ENCODE data around the gene RNU1-2. TPM values are rescaled to one million over a fixed set of nuclear protein-coding genes. Genes with fewer than 3 reads are reported as not detected.
"Not testable (repeated sequence)": the region's sequence is repeated elsewhere in the genome, so short reads cannot be mapped to it uniquely, and the experiment has no call there.

Gene RNU1-2
- polyA plus RNA-seq, 1 donor, result 3.2 TPM

DNA sequence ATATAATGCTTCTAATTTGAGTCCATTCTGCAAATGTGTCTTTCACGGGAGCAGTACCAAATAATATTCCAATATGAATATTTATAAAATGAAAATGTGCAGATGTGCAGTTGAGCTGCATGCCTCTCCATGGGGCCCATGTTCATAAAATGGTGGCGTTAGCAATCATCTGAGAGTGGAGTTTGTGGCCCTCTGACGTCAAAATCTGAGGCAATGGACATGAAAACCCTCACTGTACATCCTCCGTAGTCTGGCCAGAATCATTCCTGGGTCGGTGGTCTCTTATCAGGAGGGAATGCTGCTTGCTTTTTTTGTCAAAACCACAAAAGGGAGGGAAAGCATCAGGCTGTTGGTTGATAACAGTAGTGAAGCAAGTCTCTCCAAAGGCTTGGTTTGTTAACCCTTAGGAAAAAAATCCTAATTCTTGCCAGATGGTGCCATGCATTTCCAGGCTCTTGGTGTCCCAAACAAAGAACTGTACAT, 5.2 kb upstream of the RNU1-2 start:
- not testable (repeated sequence) for H3K4me1 ChIP-seq (ENCODE audit: control insufficient read depth, insufficient read depth, low read length); H3K9me3 ChIP-seq (ENCODE audit: control insufficient read depth, low read depth, low read length); H3K27me3 ChIP-seq (ENCODE audit: control insufficient read depth, insufficient read depth, low read length); H3K27ac ChIP-seq (ENCODE audit: low read length); H3K4me3 ChIP-seq (ENCODE audit: low read length); H3K36me3 ChIP-seq (ENCODE audit: control insufficient read depth, insufficient read depth, low read length); DNase-seq
- 100% methylated on average over 1 of the region's 5 CpGs for WGBS (ENCODE audit: insufficient coverage, low lambda C conversion rate)

DNA sequence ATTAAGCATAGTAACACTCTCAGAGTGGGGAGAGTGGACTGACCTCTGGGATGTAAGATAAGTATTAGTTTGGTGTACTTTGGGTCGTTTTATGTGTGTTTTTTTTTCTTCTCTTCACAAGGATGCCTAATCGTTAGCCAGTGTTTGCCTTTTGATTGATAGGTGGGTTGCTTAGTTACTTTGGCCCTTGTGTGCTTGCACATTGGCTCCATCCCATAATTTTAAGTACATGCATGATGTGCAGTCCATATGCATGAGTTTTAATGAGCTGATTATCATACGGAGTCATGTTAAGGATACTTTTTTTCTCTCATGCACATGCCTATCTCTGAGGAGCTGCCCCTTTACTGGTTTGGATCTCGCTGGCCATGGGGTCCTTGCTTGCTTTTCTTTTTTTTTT, 4.7 kb upstream of the RNU1-2 start:
- not testable (repeated sequence) for DNase-seq; H3K4me3 ChIP-seq (ENCODE audit: low read length); H3K27me3 ChIP-seq (ENCODE audit: control insufficient read depth, insufficient read depth, low read length); H3K36me3 ChIP-seq (ENCODE audit: control insufficient read depth, insufficient read depth, low read length); H3K27ac ChIP-seq (ENCODE audit: low read length); H3K4me1 ChIP-seq (ENCODE audit: control insufficient read depth, insufficient read depth, low read length); H3K9me3 ChIP-seq (ENCODE audit: control insufficient read depth, low read depth, low read length)
- 38% methylated on average over 2 of the region's 4 CpGs for WGBS (ENCODE audit: insufficient coverage, low lambda C conversion rate)

DNA sequence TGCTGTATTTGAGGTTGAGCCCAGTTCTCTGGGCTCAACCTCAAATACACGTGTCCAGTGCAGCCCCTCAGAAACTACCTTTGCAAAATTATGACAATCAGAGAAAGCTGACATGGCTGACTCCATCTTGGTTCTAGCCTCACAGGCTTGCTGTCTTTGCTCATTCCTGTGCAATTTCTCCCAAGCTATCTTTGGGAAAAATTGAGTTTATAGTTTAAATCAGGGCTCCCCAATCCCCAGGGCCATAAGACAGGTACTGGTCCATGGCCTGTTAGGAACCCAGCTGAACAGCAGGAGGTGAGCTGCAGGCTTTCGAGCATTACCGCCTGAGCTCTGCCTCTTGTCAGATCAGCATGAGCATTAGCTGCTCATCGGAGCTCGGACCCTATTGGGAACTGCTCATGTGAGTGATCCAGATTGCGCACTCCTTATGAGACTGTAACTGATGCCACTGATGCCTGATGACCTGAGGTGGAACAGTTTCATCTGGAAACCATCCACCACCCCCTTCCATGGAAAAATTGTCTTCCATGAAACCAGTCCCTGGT, 2.7 kb upstream of the RNU1-2 start:
- no CpG with 5 or more reads among the region's 6 CpGs for WGBS (ENCODE audit: insufficient coverage, low lambda C conversion rate)
- not testable (repeated sequence) for DNase-seq; H3K27me3 ChIP-seq (ENCODE audit: control insufficient read depth, insufficient read depth, low read length); H3K9me3 ChIP-seq (ENCODE audit: control insufficient read depth, low read depth, low read length); H3K4me3 ChIP-seq (ENCODE audit: low read length); H3K36me3 ChIP-seq (ENCODE audit: control insufficient read depth, insufficient read depth, low read length); H3K27ac ChIP-seq (ENCODE audit: low read length)
- peaks cover 17% of the 10 kb centered on the region for H3K4me1 ChIP-seq (ENCODE audit: control insufficient read depth, insufficient read depth, low read length)

DNA sequence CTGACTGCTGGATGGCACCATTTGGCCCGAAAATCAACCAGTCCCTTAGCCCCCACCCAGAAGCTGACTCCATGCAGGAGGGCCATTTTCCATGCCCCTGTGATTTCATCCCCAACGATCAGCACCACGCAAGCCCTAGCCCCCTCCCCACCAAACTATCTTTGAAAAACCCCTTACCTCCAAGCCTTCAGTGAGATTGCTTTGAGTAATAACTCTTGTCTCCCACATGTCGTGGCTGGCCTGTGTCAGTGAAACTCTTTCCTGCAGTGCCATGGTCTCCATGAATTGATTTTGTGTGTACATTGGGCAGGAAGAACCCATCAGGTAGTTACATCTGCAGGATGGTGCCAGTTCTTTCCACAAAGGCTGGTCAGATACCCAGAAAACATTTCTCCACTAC, 2.0 kb upstream of the RNU1-2 start:
- not testable (repeated sequence) for H3K27me3 ChIP-seq (ENCODE audit: control insufficient read depth, insufficient read depth, low read length); H3K27ac ChIP-seq (ENCODE audit: low read length); H3K36me3 ChIP-seq (ENCODE audit: control insufficient read depth, insufficient read depth, low read length); H3K4me3 ChIP-seq (ENCODE audit: low read length); DNase-seq; H3K9me3 ChIP-seq (ENCODE audit: control insufficient read depth, low read depth, low read length)
- H3K4me1 ChIP-seq (ENCODE audit: control insufficient read depth, insufficient read depth, low read length), result peaks cover 14% of the 10 kb centered on the region
- no CpG with 5 or more reads among the region's 4 CpGs for WGBS (ENCODE audit: insufficient coverage, low lambda C conversion rate)

DNA sequence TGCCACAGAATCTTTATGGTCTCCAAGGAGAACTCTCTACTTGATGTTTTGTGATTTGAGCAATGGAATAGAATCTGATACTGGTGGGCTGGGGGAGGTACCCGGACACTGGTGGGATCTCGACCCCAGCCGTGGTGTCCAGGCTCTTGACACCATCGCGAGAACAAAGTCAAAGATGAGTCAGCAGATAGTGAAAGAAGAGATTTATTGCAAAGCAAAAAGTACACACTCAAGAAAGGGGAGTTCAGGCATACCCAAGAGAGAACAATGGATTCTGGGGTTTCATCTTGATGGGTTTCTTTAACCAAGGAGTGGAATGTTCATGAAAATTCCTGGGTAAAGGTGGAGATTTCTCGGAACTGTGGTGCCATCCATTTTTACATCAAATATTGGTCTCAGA, 1.4 kb upstream of the RNU1-2 start:
- not testable (repeated sequence) for H3K9me3 ChIP-seq (ENCODE audit: control insufficient read depth, low read depth, low read length); DNase-seq; H3K27me3 ChIP-seq (ENCODE audit: control insufficient read depth, insufficient read depth, low read length); H3K27ac ChIP-seq (ENCODE audit: low read length); H3K4me3 ChIP-seq (ENCODE audit: low read length); H3K36me3 ChIP-seq (ENCODE audit: control insufficient read depth, insufficient read depth, low read length)
- no CpG with 5 or more reads among the region's 6 CpGs for WGBS (ENCODE audit: insufficient coverage, low lambda C conversion rate)
- H3K4me1 ChIP-seq (ENCODE audit: control insufficient read depth, insufficient read depth, low read length), result peaks cover 14% of the 10 kb centered on the region

DNA sequence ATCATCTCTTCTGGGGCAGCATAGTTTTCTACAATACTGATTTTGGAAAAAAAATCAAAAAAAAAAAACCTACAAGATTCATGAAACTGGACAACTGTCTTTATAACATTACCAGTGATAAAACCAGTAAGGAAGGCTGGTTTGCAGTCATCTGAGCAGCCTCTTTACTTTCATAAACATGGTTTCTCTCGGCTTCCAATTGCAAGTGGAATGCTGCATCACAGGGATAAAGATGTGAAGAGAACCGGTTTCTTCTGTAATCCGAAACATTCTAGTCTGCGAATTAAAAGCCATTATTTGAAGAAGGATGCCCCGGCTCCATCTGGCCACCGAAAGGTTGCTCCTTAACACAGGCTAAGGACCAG, 565 bp upstream of the RNU1-2 start:
- not testable (repeated sequence) for H3K27me3 ChIP-seq (ENCODE audit: control insufficient read depth, insufficient read depth, low read length); H3K36me3 ChIP-seq (ENCODE audit: control insufficient read depth, insufficient read depth, low read length); H3K9me3 ChIP-seq (ENCODE audit: control insufficient read depth, low read depth, low read length)
- DNase-seq, result peak in 1 of 2 donors; percentile 84
- no CpG with 5 or more reads among the region's 6 CpGs for WGBS (ENCODE audit: insufficient coverage, low lambda C conversion rate)
- Histone ChIP-seq H3K4me1 (ENCODE audit: control insufficient read depth, insufficient read depth, low read length) (peaks cover 11% of the 10 kb centered on the region), H3K4me3 (ENCODE audit: low read length) (peak overlapping the region; percentile 28), H3K27ac (ENCODE audit: low read length) (peak overlapping the region; percentile 70)

DNA sequence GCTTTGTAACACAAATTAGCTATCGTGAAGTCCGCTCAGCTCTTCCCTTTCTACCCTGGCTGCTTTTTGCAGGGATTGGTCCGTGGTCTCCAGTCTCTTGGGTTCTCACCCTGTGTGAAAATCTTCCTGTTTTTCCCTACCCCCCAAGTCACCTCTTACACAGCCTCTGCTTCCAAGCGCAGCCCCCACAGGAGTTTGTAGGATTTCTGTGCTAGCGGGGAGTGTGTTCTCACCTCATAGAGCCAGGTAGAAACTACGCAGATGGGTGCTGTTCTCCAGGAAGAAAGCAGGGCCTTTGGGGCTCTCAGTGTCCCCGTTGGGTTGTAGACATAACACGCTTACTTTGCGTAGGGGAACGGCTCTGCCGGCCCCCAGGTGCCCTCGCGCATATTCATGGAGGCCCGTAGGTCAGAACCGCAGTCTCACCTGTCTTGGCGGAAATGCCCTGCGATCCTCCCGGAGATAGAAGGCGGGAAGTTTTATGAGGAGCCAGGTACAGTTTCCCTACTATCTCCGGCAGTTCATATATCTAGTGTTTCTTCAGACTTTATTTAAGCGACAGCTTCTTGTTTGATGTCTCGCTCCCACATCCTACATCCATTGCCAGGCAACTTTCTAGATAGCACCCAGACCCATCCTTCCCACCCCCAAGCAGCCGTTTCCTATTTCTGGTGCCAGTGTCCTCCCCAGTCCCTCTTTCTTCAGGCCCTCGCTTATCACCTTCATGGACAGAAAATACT, 706 bp downstream of the RNU1-2 start:
- H3K9me3 ChIP-seq (ENCODE audit: control insufficient read depth, low read depth, low read length); H3K27me3 ChIP-seq (ENCODE audit: control insufficient read depth, insufficient read depth, low read length); H3K36me3 ChIP-seq (ENCODE audit: control insufficient read depth, insufficient read depth, low read length): not testable (repeated sequence)
- peak overlapping the region; percentile 58 for H3K27ac ChIP-seq (ENCODE audit: low read length)
- peaks cover 13% of the 10 kb centered on the region for H3K4me1 ChIP-seq (ENCODE audit: control insufficient read depth, insufficient read depth, low read length)
- H3K4me3 ChIP-seq (ENCODE audit: low read length), result peak overlapping the region; percentile 2
- WGBS (ENCODE audit: insufficient coverage, low lambda C conversion rate), result 27% methylated on average over 4 of the region's 24 CpGs
- peak in 1 of 2 donors; percentile 64 for DNase-seq

DNA sequence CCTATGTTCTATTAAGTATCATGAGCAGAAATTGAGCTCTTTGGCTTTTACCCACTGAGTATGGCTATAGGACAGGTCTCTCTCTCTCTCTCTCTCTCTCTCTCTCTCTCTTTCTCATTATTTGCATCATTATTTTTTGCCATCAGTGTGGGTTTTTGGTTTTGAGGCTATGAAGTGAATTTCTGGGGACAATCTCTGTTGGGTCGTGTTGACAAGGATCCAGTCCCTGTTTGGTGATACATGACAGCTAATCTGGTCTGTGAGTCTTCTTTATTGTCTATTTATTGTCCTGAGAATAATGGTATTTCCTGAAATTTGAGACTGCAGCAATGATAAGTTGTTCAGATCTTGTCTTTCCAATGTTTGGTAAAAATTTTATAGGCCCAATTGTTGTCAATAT, 1.9 kb downstream of the RNU1-2 start:
- WGBS (ENCODE audit: insufficient coverage, low lambda C conversion rate), result no CpG with 5 or more reads among the region's 1 CpG

DNA sequence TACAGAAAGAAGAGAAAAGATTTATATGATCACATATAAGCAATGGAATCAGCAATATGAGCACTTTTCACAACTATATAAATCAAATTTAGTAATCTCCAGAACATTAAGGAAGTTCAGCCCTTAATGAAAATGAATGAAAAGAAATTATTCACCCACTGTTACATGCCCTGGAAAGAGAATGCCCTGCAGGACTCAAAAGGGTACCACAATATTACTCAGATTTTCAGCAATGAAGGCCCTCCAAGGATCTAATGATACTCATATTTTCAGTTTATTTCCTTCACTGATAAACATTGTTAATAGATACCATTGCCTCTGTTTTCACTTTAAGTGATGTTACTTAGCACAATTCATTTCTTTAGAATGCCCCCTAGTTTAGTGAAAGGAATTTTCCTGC, 2.5 kb downstream of the RNU1-2 start:
- DNase-seq; H3K9me3 ChIP-seq (ENCODE audit: control insufficient read depth, low read depth, low read length); H3K36me3 ChIP-seq (ENCODE audit: control insufficient read depth, insufficient read depth, low read length); H3K27me3 ChIP-seq (ENCODE audit: control insufficient read depth, insufficient read depth, low read length); H3K4me3 ChIP-seq (ENCODE audit: low read length); H3K27ac ChIP-seq (ENCODE audit: low read length): not testable (repeated sequence)
- H3K4me1 ChIP-seq (ENCODE audit: control insufficient read depth, insufficient read depth, low read length), result peaks cover 16% of the 10 kb centered on the region

More for the DNA sequence above, 1.9 kb downstream of the RNU1-2 start:
- H3K27ac ChIP-seq (ENCODE audit: low read length); H3K36me3 ChIP-seq (ENCODE audit: control insufficient read depth, insufficient read depth, low read length); H3K27me3 ChIP-seq (ENCODE audit: control insufficient read depth, insufficient read depth, low read length); H3K9me3 ChIP-seq (ENCODE audit: control insufficient read depth, low read depth, low read length); H3K4me3 ChIP-seq (ENCODE audit: low read length); DNase-seq: not testable (repeated sequence)
- peaks cover 13% of the 10 kb centered on the region for H3K4me1 ChIP-seq (ENCODE audit: control insufficient read depth, insufficient read depth, low read length)

DNA sequence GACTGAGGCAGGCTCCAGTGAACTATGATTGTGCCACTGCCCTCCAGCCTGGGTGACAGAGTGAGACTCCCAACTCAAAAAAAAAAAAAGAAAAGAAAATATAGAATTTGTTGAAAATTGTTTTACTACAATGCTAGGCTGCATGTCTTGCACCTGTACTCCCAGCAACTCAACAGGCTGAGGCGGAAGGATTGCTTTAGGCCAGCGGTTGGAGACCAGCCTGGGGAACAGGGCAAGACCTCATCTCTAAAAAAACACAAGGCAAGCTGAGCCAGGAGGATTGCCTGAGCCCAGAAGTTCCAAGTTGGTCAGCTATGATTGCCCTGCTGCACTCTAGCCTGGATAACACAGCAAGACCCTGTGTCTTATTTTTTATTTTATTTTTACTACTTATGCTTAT, 3.2 kb downstream of the RNU1-2 start:
- DNase-seq; H3K4me3 ChIP-seq (ENCODE audit: low read length); H3K27me3 ChIP-seq (ENCODE audit: control insufficient read depth, insufficient read depth, low read length); H3K9me3 ChIP-seq (ENCODE audit: control insufficient read depth, low read depth, low read length); H3K27ac ChIP-seq (ENCODE audit: low read length); H3K36me3 ChIP-seq (ENCODE audit: control insufficient read depth, insufficient read depth, low read length): not testable (repeated sequence)
- WGBS (ENCODE audit: insufficient coverage, low lambda C conversion rate), result no CpG with 5 or more reads among the region's 2 CpGs
- peaks cover 18% of the 10 kb centered on the region for H3K4me1 ChIP-seq (ENCODE audit: control insufficient read depth, insufficient read depth, low read length)

DNA sequence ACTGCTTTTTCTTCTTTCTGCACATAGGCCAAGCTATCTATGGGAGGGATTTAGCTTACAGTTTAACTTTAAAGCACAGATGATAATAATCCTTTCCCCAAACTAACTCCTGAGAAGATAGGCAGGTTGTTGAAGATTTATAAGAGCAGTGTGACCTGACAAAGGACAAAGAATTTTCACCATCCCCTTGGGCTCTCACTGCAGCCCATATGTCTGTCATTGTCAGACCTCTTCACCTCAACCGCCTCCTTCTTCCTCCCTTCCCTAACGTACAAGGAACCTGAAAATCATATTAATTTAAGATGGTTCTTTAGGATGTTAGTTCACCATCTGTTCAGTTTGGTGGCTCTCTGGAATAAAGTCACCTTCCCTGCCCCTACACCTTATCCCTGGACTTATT, 5.0 kb downstream of the RNU1-2 start:
- no peaks in the 10 kb centered on the region for H3K9me3 ChIP-seq (ENCODE audit: control insufficient read depth, low read depth, low read length)
- no peaks in the 10 kb centered on the region for H3K36me3 ChIP-seq (ENCODE audit: control insufficient read depth, insufficient read depth, low read length)
- no peak overlapping the region for H3K27ac ChIP-seq (ENCODE audit: low read length)
- H3K27me3 ChIP-seq (ENCODE audit: control insufficient read depth, insufficient read depth, low read length), result no peaks in the 10 kb centered on the region
- H3K4me3 ChIP-seq (ENCODE audit: low read length), result no peak overlapping the region
- peak in 1 of 2 donors; percentile 78 for DNase-seq
- WGBS (ENCODE audit: insufficient coverage, low lambda C conversion rate), result no CpG with 5 or more reads among the region's 2 CpGs
- H3K4me1 ChIP-seq (ENCODE audit: control insufficient read depth, insufficient read depth, low read length), result peaks cover 18% of the 10 kb centered on the region

All from large intestine (tissue), 3 donors.